Measurements from ENCODE around the gene PEMT.

PEMT gene

DNA sequence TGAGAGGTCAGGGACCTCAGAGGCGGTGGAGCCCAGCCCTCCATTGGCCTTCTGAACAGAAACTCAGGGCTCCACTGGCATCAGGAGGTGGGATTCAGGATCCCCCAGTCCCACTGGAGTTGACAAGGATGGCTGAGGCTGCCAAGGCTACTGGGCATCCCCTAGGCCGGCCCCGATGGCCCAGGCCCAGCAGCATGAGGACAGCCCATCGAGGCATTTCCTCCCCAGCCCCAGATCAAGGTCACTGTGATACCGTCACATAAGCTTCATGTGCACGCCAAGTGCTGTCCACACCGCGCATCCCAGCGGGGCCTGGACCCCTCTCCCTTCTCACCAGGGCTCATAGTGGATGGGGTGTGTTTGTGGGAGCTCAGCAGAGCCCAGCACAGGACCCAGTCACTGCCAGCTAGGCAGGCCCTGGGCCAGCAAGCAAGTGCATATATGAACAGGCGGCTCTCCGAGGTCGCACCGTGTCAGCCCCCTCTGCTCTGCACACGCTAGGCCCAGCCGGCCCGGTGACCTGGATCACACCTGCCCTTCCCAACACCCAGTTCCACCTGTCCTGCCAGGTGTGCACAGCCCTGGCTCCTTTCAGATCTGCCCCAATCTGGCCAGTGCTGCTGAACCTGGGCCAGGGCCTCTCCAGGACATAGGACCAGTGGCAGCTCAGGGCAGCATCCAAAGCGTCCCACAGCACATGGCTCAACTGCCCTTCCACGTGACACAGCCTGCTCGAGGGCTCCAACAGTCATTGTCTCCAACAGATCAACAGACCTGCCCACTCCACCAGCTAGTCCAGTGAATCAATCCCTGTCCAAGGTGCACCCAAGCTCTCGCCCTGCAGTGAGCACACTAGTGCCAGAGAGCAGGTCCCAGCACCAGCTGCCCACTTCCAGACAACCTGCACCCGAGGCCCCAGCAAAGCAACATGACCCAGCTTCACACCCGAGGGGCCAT is 62.5 kb downstream of the PEMT start:
- no peak for DNase-seq

DNA sequence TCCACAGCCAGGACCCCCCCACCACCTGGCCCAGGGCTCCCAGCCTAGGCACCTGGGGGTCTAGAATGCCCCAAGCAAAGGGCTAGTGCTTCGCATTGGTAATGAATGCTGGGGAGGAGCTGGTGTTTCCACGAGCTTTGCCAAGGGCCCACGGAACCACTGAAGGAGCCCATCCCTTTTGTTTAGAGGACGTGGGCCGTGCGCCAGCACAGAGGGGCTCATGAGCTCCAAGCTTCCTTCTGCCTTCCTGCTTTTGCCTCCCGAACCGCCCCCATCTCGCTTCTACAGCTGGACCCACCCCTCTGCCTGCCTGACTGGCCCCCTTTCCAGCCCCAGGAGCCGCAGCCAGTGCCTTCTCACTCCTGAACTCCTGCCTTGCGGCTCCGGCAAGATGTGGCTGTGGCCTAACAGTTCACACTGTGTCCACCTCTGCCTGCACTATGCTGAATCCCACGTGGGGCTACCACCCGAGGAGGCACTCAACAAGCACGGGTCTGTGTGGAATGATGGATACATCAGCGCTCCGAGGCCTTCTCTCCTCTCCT is 63.5 kb downstream of the PEMT start:
- DNase-seq: no peak

DNA sequence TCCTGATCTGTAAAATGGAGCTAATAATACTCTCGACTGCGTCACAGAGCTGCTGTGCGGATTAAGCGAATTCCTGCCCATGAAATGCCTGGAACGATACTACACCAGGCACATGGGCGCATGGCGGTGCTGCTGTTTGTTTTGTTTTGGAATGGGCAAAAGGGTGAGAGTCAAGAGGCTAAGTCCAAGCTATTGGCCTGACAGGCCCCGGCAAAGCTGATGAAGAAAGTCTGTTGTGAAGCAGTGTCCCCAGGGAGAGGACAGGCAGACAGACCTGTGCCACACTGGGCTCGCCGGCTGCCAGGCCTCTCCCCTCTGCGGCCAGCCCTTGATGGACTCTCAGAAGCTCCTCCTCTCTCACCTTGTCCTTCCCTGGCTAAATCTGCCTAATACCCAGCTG is 64.0 kb downstream of the PEMT start:
- no peak for DNase-seq

GRCh38 chr17:17526369-17526768 is 65.1 kb downstream of the PEMT start:
- no peak for DNase-seq

DNA sequence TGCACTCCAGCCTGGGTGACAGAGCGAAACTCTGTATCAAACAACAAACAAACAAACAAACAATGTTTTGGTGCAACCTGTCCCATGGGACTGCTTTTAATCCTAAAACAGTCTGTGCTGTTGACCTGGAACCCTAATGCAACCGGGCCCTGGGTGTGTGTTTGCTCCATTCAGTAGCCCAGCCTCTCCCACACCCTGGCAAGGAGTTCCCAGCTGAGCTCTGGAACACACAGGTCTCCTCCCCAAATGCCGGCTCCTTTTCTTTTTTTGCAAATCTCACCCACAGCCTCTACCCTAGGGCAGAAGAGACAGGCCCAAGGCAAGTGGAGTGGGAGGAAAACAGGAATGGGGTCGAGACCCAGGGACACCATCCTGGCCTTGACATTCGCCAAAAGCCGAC is 65.6 kb downstream of the PEMT start:
- no peak for DNase-seq

DNA sequence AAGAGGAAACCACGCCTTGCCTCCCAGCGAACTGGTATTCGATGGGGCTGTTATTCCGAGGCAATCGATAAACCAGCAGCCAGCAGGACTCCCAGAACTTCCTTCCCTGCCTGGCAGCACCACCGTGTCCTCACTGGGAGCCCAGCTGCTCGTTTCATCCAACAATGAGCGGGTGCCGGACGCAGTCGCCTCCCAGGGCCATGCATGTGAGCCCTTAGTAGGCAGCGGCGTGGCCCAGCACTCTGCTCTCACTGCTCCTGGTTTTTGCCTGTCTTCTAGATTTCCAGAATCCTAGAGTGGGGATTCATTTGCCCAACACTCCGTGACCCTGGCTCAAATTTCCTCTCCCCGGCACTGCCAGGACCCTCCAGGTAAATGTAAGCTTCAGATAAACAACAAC is 66.2 kb downstream of the PEMT start:
- DNase-seq: no peak

GRCh38 chr17:17523731-17524490 is 67.6 kb downstream of the PEMT start:
- no peak for DNase-seq

DNA sequence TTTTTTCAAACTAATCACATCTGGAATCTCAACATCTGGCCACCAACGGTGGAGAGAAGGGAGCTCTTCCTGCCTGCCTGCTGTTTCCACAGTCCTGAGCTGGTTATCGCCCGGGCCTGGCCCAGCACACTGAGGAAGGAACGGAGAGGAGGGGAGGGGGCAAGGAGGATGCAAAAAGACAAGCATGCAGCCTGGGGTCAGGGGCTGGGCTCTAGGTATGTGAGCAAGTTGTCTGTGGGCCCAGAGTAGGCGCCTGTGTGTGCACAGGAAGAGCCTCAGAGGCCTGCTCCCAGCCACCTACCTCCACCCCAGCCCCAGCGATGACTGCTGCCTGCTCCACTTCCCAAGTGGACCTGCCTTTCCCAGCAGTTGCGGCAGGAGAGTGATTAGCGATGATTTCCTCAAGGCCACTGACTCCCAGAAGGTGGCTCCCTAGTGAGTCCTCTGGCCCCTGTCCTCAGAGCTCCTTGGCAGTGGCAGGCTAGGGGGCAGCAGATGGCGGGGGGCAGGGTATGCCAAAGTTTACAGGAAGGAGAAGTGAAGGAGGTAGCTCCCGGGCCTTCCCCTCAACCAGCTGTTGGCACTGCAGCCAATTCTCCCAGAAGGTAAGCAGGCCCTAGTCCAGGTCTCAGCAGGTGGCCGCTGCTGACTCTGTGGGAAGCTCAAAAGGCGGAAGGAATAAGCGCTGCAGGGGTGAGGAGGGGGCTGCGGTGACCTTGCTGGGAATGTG is 68.3 kb downstream of the PEMT start:
- no peak for DNase-seq

DNA sequence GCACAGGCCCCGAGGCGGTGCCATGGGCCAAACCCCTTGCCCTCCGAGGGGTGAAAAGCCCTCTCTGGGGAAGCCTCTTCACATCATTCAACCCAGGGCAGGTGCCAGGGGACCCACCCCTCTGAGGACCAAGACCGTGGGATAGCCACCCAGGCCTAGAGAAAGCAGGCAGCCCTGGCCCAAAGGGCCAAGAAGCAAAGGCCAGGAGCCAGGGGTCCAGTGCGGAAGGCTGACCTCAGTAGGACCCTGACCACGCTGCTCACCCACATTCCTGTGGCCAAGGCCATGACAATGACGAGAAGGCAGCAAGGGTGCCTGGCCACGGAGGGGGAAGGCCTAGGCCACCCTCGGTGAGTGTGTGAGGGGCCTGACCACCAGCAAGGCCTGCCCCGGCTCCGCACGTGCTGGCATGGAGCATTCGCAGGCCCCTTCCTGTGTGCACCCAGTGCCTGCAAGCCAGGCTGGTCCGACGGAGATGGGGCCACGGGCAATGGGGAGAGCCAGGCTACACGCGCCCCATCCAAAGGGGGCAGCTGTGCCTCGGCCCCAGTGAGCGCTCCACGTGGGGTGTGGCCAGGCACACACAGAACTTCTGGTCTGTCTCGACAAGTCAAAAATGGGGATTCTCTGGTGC is 70.8 kb downstream of the PEMT start:
- DNase-seq: no peak

- no peak for DNase-seq
Measured at GRCh38 chr17:17519886-17520285, 71.6 kb downstream of the PEMT start.

DNA sequence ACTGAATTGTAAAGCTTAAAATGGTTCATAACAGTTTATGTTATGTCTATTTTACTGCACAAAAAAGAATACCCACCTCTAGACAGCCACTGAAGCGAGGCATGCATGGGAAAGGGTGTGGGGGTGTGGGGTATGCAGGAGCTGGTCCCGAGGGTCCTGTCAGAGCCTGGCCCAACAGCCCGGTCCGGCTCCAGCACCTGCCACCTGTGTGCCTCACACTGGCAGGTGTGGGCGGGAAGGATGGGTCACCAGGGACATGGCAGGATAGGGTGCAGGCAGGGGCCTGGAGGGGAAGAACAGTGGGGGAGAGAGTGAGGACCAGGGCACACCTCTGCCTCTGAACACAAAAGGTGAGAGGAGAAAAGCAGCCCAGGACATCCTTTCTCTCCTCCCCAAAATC is 72.6 kb downstream of the PEMT start:
- no peak for DNase-seq

DNA sequence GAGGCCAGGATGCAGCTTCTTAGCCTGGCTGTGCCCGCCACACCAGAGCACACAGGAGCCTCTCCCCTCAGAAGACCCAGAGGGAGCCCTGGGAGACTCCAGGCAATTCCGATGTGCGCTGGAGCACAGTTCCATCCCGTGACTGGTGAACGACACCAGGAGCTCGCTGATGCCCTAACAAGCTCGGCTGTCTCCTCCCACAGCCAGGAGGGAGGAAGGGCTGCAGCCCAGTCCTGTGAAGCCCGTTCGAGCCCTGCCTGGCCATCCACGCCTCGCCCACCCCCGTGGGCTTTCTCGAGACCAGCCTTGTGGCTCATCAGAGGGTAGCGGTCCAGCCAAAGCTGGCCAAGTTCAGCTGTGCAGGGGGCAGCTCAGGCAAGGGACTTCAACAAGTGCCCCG is 73.5 kb downstream of the PEMT start:
- DNase-seq: no peak

DNA sequence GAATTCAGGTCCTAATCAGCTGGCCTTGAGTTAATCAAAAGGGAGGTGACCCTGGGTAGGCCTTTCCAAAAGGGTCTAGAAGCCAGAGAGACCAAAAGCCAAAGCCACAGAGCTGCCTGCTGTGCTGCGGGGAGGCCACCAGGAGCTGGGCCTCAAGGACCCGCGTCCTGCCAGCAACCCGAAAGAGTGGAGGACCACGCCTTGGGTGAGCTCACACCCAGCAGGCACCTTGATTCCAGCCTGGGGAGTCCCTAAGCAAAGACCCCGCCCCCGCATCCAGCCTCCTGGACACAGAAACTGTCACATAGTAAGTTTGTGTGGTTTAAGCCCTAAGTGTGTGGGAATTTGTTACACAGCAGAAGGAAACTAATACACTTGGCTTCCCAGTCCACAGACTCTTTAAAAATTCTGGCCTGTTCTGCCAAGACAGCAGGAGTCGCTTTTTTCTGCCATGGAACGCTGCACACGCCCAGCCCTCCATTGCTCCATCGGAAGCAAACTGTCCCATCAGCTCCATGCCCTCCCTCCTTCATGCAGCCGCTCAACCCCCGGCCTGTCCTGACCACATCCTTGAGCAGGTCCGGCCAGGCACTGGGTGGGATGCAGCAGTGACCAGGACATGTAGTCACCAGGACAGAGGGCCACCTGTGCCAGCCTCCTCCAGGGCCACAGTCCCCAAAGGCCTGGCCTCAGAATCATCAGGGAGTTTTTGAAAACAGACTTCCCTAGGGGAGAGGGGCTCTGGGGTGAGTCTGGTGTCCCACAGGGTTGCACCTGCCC is 74.4 kb downstream of the PEMT start:
- DNase-seq: no peak

GRCh38 chr17:17515934-17516930 is 75.3 kb downstream of the PEMT start:
- no peak for DNase-seq

DNA sequence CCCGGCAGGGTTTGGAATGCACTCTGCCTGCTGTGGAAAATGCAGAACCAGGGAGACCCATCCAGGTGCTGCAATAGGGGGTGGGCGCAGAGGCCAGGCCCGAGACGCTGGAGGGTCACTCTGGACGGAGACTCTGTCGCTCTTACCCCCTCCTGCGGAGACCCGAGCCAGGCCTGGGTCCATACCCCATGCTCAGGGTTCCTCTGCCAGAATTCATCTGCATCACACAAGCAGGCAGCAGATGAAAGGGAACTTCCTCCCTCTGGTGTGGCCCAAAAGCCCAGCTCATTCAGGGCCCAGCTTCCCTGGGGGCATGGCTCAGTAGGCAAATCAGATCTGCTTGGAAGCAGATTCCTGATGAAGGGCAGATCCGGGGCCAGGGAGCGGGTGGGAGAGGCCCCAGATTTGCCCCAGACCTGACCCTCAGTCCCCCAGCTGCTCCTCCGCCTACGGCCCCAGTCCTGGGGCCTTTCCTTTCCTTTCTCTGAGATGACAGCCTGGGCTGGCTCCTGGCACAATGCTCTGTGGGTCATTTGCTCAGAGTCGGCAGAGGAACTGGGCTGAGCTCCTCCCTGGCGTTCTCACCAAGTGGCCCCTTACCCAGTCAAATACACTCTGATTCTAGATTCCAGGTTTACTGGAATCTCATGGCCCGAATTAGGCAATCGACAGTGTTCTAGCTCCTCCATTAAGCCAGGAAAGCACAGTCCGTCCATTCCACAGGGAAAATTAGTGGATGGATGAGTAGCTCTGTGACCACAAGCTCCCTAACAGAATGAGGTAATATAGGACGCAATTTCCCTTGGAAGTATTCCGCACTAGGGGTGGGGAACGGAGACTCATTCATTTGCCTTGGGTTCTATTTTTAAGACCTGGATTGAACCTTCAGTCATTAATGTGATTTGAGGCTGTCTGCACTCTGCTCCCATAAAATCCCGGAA is 76.2 kb downstream of the PEMT start:
- no peak for DNase-seq

- no peak for DNase-seq
Measured at GRCh38 chr17:17514361-17514992, 77.0 kb downstream of the PEMT start.

GRCh38 chr17:17513626-17514025 is 77.9 kb downstream of the PEMT start:
- no peak for DNase-seq

DNA sequence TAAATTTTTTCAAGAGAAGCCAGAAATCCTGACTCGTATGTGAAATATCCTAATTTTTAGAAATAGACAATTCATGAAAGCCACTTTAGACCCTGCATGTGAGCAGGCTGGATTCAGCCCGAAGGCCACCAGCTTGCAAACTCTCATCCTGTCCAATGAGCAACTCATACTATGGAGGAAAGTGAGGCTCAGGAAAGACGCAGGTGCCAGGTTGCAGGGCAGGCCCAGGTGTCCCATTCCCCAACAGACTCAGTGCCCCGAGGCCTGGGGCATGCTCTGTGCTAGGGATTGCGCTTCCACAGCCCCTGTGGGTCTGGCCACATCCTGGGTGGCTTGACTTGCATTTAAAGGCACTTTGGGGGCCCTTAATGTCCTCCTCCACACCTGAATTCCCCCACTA is 78.6 kb downstream of the PEMT start:
- DNase-seq: no peak

Measured in CD4-positive, alpha-beta T cell treated with Interleukin-1 beta for 1 hour (primary cell).